Chondrocyte (in vitro differentiated cells): Measurements from ENCODE around the gene ZNF154. TPM values are rescaled to one million over a fixed set of nuclear protein-coding genes. Genes with fewer than 3 reads are reported as not detected.

Experiments
- DNase-seq: peaks from one replicate; pipeline ENCODE4 v3.0.0; 2021; ENCODE audit warnings: mixed read lengths, low spot score
- H3K27ac Mint-ChIP-seq: one replicate; pipeline ENCODE4 v1.8.0; 2021; ENCODE audit warnings: mild to moderate bottlenecking, moderate library complexity, mixed read lengths; ENCODE audit not compliant: unreplicated experiment
- H3K27me3 Mint-ChIP-seq: 2 replicates; pipeline ENCODE4 v1.8.0; 2021; ENCODE audit warnings: low read depth, mixed read lengths
- H3K36me3 Mint-ChIP-seq: 2 replicates; pipeline ENCODE4 v1.8.0; 2021; ENCODE audit warnings: low read depth, mixed read lengths
- H3K4me1 Mint-ChIP-seq: 2 replicates; pipeline ENCODE4 v1.8.0; 2021; ENCODE audit warnings: low read depth, mild to moderate bottlenecking, mixed read lengths
- H3K4me3 Mint-ChIP-seq: one replicate; pipeline ENCODE4 v1.8.0; 2021; ENCODE audit warnings: mild to moderate bottlenecking, moderate library complexity, mixed read lengths; ENCODE audit not compliant: unreplicated experiment
- H3K9me3 Mint-ChIP-seq: 2 replicates; pipeline ENCODE4 v1.8.0; 2021; ENCODE audit warnings: low read depth, mixed read lengths
- CTCF ChIP-seq: fragments of 200-600 bp; sonication (generic); IDR thresholded peaks from 2 replicates; pipeline ENCODE4 v1.5.0; 2021; ENCODE audit warnings: antibody characterized with exemption, mild to moderate bottlenecking, moderate library complexity
- total RNA-seq: library from RNA; stranded (reverse); gene quantifications from 3 replicates; pipeline ENCODE4 v1.2.1, GENCODE V29; 2021

Gene ZNF154
- total RNA-seq, 1 donor from 2014 or later: 15.7 TPM

GRCh38 chr19:57682226-57682766 is 26.7 kb downstream of the ZNF154 start:
- Mint-ChIP-seq H3K4me1 (peaks cover 29% of the 10 kb centered on the region), H3K4me3 (peak overlapping the region; percentile 85), H3K27ac (peak overlapping the region; percentile 82), H3K9me3 (peaks cover 47% of the 10 kb centered on the region), H3K36me3 (peaks cover 48% of the 10 kb centered on the region), H3K27me3 (peaks cover 3% of the 10 kb centered on the region)
- no peak for DNase-seq
- no peak for TF ChIP-seq CTCF

GRCh38 chr19:57675881-57676280 is 33.1 kb downstream of the ZNF154 start:
- Mint-ChIP-seq H3K27me3 (peaks cover 8% of the 10 kb centered on the region), H3K9me3 (peaks cover 2% of the 10 kb centered on the region), H3K36me3 (no peaks in the 10 kb centered on the region), H3K4me3 (no peak overlapping the region), H3K4me1 (peaks cover 5% of the 10 kb centered on the region), H3K27ac (no peak overlapping the region)
- no peak for DNase-seq
- no peak for TF ChIP-seq CTCF

GRCh38 chr19:57672466-57672865 is 36.5 kb downstream of the ZNF154 start:
- Mint-ChIP-seq H3K27ac (no peak overlapping the region), H3K27me3 (peaks cover 5% of the 10 kb centered on the region), H3K4me3 (no peak overlapping the region), H3K36me3 (no peaks in the 10 kb centered on the region), H3K4me1 (peaks cover 5% of the 10 kb centered on the region), H3K9me3 (peaks cover 2% of the 10 kb centered on the region)
- no peak for DNase-seq
- TF ChIP-seq CTCF: no peak

GRCh38 chr19:57671124-57671895 is 37.7 kb downstream of the ZNF154 start:
- Mint-ChIP-seq H3K9me3 (no peaks in the 10 kb centered on the region), H3K27me3 (peaks cover 5% of the 10 kb centered on the region), H3K36me3 (no peaks in the 10 kb centered on the region), H3K27ac (no peak overlapping the region), H3K4me3 (no peak overlapping the region), H3K4me1 (peaks cover 4% of the 10 kb centered on the region)
- TF ChIP-seq CTCF: no peak
- no peak for DNase-seq

- H3K36me3 Mint-ChIP-seq: no peaks in the 10 kb centered on the region
- no peak within 1 kb of the TSS for H3K27ac Mint-ChIP-seq
- no peak within 1 kb of the TSS for H3K4me3 Mint-ChIP-seq
- TF ChIP-seq CTCF: no peak
- peaks cover 5% of the 10 kb centered on the region for H3K4me1 Mint-ChIP-seq
- no peak for DNase-seq
- peaks cover 5% of the 10 kb centered on the region for H3K27me3 Mint-ChIP-seq
- no peaks in the 10 kb centered on the region for H3K9me3 Mint-ChIP-seq
Measured at GRCh38 chr19:57668635-57669034, 40.4 kb downstream of the ZNF154 start, which contains the start of gene ZSCAN4. Gene ZSCAN4 (plus strand): TSS chr19:57668935. CDS start chr19:57676146, 7,211 bp downstream.
